ENCODE measurements around the gene INSIG2.

GRCh38 chr2:118124288-118124891 is 36.1 kb downstream of the INSIG2 start:
- no peak for TF ChIP-seq RFX5 (IDR thresholded peaks at IDR 0.05; ENCODE audit: low read depth, low read length)
- TF ChIP-seq POLR2A (IDR thresholded peaks at IDR 0.05; ENCODE audit: low read depth, low read length), result no peak
- no peak for TF ChIP-seq CTCF (conservative IDR thresholded peaks at IDR 0.05; ENCODE audit: low read depth, low read length)
- no peak for TF ChIP-seq RCOR1 (IDR thresholded peaks at IDR 0.05; ENCODE audit: insufficient replicate concordance, low read length)
- TF ChIP-seq RAD21 (IDR thresholded peaks at IDR 0.05; ENCODE audit: low read length), result no peak
- no peak for TF ChIP-seq MAZ (IDR thresholded peaks at IDR 0.05; ENCODE audit: borderline replicate concordance, low read depth, low read length)
